Upper lobe of left lung (tissue), 4 donors: Measurements from ENCODE around the gene CPNE4.

ENCODE experiments used
- POLR2AphosphoS5 ChIP-seq, 2 donors: sonication (generic); formaldehyde crosslinking; IDR thresholded peaks; one replicate each; pipeline ENCODE4 v1.5.1; 2017; ENCODE audit warnings: antibody characterized with exemption in 2 of 2
- TF ChIP-seq, protein P1 (sequence below), 6 experiments: fragments of 450-650 bp in 4 of 6; fragments of 200-600 bp in 2 of 6; sonication (generic) in 2 of 6; IDR thresholded peaks; one replicate each; pipeline ENCODE4 v1.5.1; 2016 to 2019; ENCODE audit warnings: antibody characterized with exemption in 6 of 6

DNA sequence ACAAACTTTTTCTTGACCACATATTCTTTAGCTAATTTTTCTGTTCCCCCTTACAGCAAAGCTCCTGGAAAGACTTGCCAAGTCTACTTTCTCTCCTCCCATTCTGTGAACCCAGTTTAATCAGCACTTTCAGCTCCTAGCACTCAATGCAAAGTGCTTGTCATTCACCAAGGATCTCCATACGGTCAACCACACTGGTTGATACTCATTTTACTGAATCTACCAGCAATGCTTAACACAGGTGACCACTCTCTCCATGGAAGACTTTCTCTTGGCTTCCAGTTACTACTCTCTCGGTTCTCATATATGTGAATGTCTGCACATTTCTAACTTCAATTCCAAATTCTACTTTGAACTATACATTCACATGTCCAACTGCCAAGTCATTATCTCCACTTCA is 543.7 kb downstream of the CPNE4 start:
- TF ChIP-seq, protein P1, sequence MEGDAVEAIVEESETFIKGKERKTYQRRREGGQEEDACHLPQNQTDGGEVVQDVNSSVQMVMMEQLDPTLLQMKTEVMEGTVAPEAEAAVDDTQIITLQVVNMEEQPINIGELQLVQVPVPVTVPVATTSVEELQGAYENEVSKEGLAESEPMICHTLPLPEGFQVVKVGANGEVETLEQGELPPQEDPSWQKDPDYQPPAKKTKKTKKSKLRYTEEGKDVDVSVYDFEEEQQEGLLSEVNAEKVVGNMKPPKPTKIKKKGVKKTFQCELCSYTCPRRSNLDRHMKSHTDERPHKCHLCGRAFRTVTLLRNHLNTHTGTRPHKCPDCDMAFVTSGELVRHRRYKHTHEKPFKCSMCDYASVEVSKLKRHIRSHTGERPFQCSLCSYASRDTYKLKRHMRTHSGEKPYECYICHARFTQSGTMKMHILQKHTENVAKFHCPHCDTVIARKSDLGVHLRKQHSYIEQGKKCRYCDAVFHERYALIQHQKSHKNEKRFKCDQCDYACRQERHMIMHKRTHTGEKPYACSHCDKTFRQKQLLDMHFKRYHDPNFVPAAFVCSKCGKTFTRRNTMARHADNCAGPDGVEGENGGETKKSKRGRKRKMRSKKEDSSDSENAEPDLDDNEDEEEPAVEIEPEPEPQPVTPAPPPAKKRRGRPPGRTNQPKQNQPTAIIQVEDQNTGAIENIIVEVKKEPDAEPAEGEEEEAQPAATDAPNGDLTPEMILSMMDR (IDR thresholded peaks at IDR 0.05), result no peak
- TF ChIP-seq POLR2AphosphoS5 (IDR thresholded peaks at IDR 0.05), result no peak
